Activated naive CD8-positive, alpha-beta T cell (primary cell): ENCODE measurements around the gene PRRG4.

ENCODE experiments used
- H3K27ac Mint-ChIP-seq: one replicate; pipeline ENCODE4 v1.8.0; 2021; ENCODE audit warnings: mixed read lengths
- H3K27me3 Mint-ChIP-seq: one replicate; pipeline ENCODE4 v1.8.0; 2021; ENCODE audit warnings: mixed read lengths
- H3K36me3 Mint-ChIP-seq: one replicate; pipeline ENCODE4 v1.8.0; 2021; ENCODE audit warnings: mixed read lengths
- H3K4me1 Mint-ChIP-seq: one replicate; pipeline ENCODE4 v1.8.0; 2021; ENCODE audit warnings: low read depth, mixed read lengths
- H3K4me3 Mint-ChIP-seq: one replicate; pipeline ENCODE4 v1.8.0; 2021; ENCODE audit warnings: mild to moderate bottlenecking, mixed read lengths
- H3K9me3 Mint-ChIP-seq: one replicate; pipeline ENCODE4 v1.8.0; 2021; ENCODE audit warnings: low read depth, mixed read lengths

PRRG4 gene

DNA sequence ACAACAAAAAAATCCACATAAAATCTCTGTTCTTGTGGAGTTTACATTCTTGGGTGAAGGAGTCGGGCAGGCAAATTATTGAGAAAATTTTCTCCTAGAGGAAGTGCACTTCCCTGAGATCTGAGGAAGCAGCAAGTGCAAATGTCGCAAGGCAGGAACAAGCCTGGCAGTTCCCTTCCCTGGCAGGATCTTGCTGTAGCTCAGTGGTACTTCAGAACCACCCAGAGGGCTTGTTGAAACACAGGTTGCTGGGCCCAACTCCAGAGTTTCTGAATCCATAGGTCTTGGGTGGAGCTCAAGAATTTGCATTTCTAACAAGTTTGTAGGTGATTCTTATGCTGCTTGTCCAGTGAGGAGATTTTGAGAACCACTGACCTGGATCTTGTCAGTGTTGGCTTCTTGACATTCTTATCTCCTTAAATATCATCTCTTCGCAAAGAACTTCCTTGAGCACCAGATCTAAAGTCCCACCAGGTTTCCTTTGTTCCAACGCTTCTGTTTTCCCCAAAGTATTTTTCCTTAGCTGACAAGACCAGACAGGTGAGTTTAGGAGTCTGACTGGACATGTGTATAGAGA is 72.5 kb downstream of the PRRG4 start:
- Mint-ChIP-seq H3K4me3 (no peak overlapping the region), H3K27ac (no peak overlapping the region), H3K36me3 (peaks cover 9% of the 10 kb centered on the region), H3K9me3 (no peaks in the 10 kb centered on the region), H3K27me3 (no peaks in the 10 kb centered on the region), H3K4me1 (peaks cover 41% of the 10 kb centered on the region)

DNA sequence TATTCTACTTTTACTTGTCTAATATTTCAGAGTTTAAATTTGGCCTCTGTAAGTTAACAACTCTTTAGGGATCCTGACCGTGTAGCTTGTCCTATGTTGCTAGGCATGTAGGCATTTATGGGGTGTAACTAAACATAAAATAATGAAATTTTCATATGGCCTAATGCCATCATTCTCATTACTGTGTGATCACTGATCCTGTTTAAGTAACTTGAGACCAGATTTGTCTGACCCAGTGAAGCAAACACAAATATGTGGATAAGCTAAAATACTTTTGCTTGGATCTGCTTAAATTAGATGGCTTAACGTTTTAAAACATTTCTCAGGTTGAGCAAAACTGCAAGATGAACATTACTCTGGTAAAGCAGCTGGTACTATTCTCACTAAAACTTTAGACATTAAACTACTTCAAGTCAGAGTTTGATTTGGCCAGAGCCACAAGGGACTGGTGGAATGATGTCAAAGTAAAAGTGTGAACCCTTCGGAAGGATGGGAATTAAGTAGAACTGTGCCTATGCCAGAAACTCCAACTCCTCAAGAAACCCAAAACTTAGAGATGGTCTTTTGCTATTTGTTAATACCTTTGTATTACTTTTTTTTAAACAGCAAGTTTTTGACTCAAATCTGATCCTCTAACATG is 75.4 kb downstream of the PRRG4 start:
- Mint-ChIP-seq H3K36me3 (peaks cover 4% of the 10 kb centered on the region), H3K27me3 (no peaks in the 10 kb centered on the region), H3K9me3 (no peaks in the 10 kb centered on the region), H3K4me3 (no peak overlapping the region), H3K27ac (no peak overlapping the region), H3K4me1 (peaks cover 33% of the 10 kb centered on the region)
